CD4-positive, CD25-positive, alpha-beta regulatory T cell (primary cell): Measurements from ENCODE around the gene NEDD4. TPM values are rescaled to one million over a fixed set of nuclear protein-coding genes. Genes with fewer than 3 reads are reported as not detected.
"Not testable (repeated sequence)": the region's sequence is repeated elsewhere in the genome, so short reads cannot be mapped to it uniquely, and the experiment has no call there.

Source experiments
- ATAC-seq, 2 donors: fragments of 150-1000 bp; cut with Tn5 transposase; one replicate each; pipeline ENCODE4 v1.10.0; 2021; ENCODE audit warnings: low read depth in 2 of 2, moderate number of reproducible peaks in 2 of 2, moderate library complexity in 1 of 2
- DNase-seq, 3 donors: peaks; one replicate each; pipeline versions ENCODE4 v3.0.0 to v3.0.0-alpha.2; 2012 to 2022; ENCODE audit warnings: mixed read lengths in 1 of 3
- H3K27ac ChIP-seq: one replicate; pipeline ENCODE4 v1.7.0; 2013; ENCODE audit warnings: mild to moderate bottlenecking, low read length; ENCODE audit not compliant: insufficient read depth, poor library complexity, severe bottlenecking
- H3K27me3 ChIP-seq: one replicate; pipeline ENCODE4 v1.7.0; 2013; ENCODE audit warnings: low read length; ENCODE audit not compliant: control insufficient read depth, insufficient read depth
- H3K36me3 ChIP-seq: one replicate; pipeline ENCODE4 v1.7.0; 2013; ENCODE audit warnings: mild to moderate bottlenecking, low read length, moderate library complexity; ENCODE audit not compliant: control insufficient read depth, insufficient read depth
- H3K4me1 ChIP-seq: 2 replicates; pipeline ENCODE4 v1.7.0; 2013; ENCODE audit warnings: mild to moderate bottlenecking, low read length; ENCODE audit not compliant: insufficient read depth, control insufficient read depth, poor library complexity, severe bottlenecking
- H3K4me3 ChIP-seq: one replicate; pipeline ENCODE4 v1.7.0; 2013; ENCODE audit warnings: low read depth, mild to moderate bottlenecking, low read length, moderate library complexity
- H3K9me3 ChIP-seq, 2 experiments: 1 replicate in 1 of 2; 2 replicates in 1 of 2; pipeline ENCODE4 v1.7.0; 2013; ENCODE audit warnings: low read length in 2 of 2, mild to moderate bottlenecking in 1 of 2, moderate library complexity in 1 of 2; ENCODE audit not compliant: control insufficient read depth in 2 of 2
- H3K27ac Mint-ChIP-seq, 3 donors: one replicate each; pipeline ENCODE4 v1.8.0; 2020 to 2022; ENCODE audit warnings: mild to moderate bottlenecking in 3 of 3, mixed read lengths in 3 of 3, moderate library complexity in 2 of 3
- H3K27me3 Mint-ChIP-seq: one replicate; pipeline ENCODE4 v1.8.0; 2022; ENCODE audit warnings: mild to moderate bottlenecking, mixed read lengths
- H3K36me3 Mint-ChIP-seq: one replicate; pipeline ENCODE4 v1.8.0; 2020; ENCODE audit warnings: mixed read lengths
- H3K4me1 Mint-ChIP-seq, 4 donors: one replicate each; pipeline ENCODE4 v1.8.0; 2020 to 2022; ENCODE audit warnings: mixed read lengths in 4 of 4, mild to moderate bottlenecking in 1 of 4
- H3K4me3 Mint-ChIP-seq, 4 donors: one replicate each; pipeline ENCODE4 v1.8.0; 2020 to 2022; ENCODE audit warnings: mild to moderate bottlenecking in 4 of 4, mixed read lengths in 4 of 4, moderate library complexity in 3 of 4
- H3K9me3 Mint-ChIP-seq, 7 donors: one replicate each; pipeline ENCODE4 v1.8.0; 2020 to 2022; ENCODE audit warnings: mixed read lengths in 7 of 7, mild to moderate bottlenecking in 3 of 7, moderate library complexity in 2 of 7
- polyA plus RNA-seq, 4 donors: library from polyadenylated mRNA; unstranded; fragments of 300-500 nt; fragmentation: Illumina TruSeq; gene quantifications; one replicate each; pipeline ENCODE4 v1.2.3, GENCODE V29; 2021
- total RNA-seq: library from RNA; stranded (reverse); gene quantifications from one replicate; pipeline ENCODE4 v1.2.3, GENCODE V29; 2022

NEDD4 gene
- total and polyA plus RNA-seq, 5 donors from 2014 or later: 2.4 to 10.0 (median 5.6) TPM

DNA sequence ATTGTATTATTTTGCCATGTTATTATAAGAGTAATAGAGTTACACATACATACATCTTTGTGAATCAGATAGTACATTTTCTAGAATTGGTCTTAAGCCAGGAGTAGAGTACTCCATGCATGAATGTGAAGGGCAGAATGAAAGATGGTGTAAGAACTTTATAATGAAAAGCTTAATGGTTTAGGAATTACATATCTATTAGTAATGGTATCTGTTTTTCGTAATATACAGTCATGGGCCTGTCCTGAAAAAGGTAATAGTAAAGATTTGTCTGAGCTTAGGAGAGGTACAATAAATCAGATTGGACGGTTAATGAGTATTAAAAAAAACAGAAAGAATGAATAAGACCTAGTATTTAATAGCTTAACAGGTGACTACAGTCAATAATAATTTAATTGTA lies 132.3 kb downstream of the NEDD4 start:
- Histone ChIP-seq H3K4me1 (no peaks in the 10 kb centered on the region), H3K27me3 (no peaks in the 10 kb centered on the region), H3K4me3 (no peak overlapping the region), H3K9me3 (no peaks in the 10 kb centered on the region), H3K36me3 (peaks cover 6% of the 10 kb centered on the region), H3K27ac (no peak overlapping the region)
- Mint-ChIP-seq H3K27ac (no peak overlapping the region), H3K36me3 (peaks cover 12% of the 10 kb centered on the region), H3K4me3 (no peak overlapping the region), H3K4me1 (peaks cover 0 to 4% (median under 1%) of the 10 kb centered on the region in 4 donors), H3K27me3 (no peaks in the 10 kb centered on the region), H3K9me3 (no peaks in the 10 kb centered on the region)
- no peak for DNase-seq
- ATAC-seq: no peak

DNA sequence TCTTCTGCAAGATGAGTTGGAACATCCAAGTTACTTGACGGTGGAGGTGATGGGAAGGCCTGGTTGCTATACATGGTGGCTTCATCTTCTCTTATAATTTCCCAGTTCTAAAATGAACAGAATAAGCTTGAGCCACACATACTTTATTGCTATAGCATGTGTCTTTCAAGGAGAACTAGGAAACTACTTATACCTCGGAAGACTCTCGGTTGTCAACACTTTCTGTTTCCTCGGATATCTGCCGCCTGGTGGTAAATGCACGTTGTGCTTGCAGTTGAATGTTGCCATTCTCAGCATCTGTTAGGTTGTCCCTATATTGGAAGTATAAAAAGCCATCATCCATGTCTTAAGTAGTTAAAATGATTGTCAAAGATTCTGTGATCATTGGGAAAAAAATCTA lies 132.9 kb downstream of the NEDD4 start:
- Histone ChIP-seq H3K27ac (no peak overlapping the region), H3K4me1 (no peaks in the 10 kb centered on the region), H3K27me3 (no peaks in the 10 kb centered on the region), H3K9me3 (no peaks in the 10 kb centered on the region), H3K36me3 (peaks cover 6% of the 10 kb centered on the region), H3K4me3 (no peak overlapping the region)
- Mint-ChIP-seq H3K9me3 (no peaks in the 10 kb centered on the region), H3K4me1 (peaks cover 0 to 4% (median under 1%) of the 10 kb centered on the region in 4 donors), H3K27me3 (no peaks in the 10 kb centered on the region), H3K27ac (no peak overlapping the region), H3K36me3 (peaks cover 12% of the 10 kb centered on the region), H3K4me3 (no peak overlapping the region)
- DNase-seq: no peak
- no peak for ATAC-seq

DNA sequence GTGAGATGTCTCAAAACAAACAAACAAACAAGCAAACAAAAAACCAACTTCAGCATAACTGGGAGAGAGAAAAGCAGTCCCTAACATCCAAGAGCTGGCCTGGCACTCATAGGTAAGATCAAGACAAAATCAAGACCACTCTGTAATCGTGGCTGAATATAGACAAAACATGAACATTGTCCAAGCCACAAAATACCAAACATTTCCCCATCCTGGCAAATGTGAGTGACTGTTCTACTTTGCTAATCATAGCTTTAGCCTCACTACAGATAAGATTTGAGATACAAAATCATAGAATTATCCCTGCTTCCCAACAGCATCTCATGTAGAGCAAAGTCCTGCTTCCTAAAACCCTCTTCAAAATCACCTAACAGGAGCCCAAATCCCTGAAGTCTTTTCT lies 133.7 kb downstream of the NEDD4 start:
- no peak overlapping the region for H3K27ac ChIP-seq
- Mint-ChIP-seq H3K27me3 (no peaks in the 10 kb centered on the region), H3K36me3 (peaks cover 12% of the 10 kb centered on the region), H3K9me3 (no peaks in the 10 kb centered on the region), H3K27ac (no peak overlapping the region), H3K4me3 (no peak overlapping the region), H3K4me1 (peaks cover 0 to 4% (median 0%) of the 10 kb centered on the region in 4 donors)
- DNase-seq: no peak
- H3K36me3 ChIP-seq: peaks cover 6% of the 10 kb centered on the region
- H3K4me1 ChIP-seq: no peaks in the 10 kb centered on the region
- H3K27me3 ChIP-seq: no peaks in the 10 kb centered on the region
- ATAC-seq: no peak
- no peak overlapping the region for H3K4me3 ChIP-seq
- H3K9me3 ChIP-seq: no peaks in the 10 kb centered on the region

DNA sequence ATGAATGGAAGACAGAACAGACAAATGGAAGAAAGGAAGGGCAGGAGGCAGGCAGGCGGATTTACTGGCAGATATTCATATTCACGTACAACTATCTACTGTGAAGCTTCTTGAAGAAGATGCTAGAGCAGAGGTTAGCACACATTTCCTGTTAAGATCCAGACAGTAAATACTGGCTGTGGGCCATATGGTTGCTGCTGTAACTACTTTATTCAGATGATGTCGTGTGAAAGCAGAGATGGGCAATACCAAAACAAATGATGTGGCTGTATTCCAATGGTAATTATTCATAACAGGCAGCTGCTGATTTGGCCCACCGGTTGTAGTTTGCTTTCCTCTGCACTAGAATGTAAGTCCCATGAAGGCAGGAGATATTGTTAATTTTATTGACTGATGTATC lies 134.8 kb downstream of the NEDD4 start:
- Mint-ChIP-seq H3K4me1 (peaks cover 0 to 4% (median 0%) of the 10 kb centered on the region in 4 donors), H3K4me3 (no peak overlapping the region), H3K27me3 (no peaks in the 10 kb centered on the region), H3K27ac (no peak overlapping the region), H3K36me3 (peaks cover 12% of the 10 kb centered on the region), H3K9me3 (no peaks in the 10 kb centered on the region)
- no peaks in the 10 kb centered on the region for H3K4me1 ChIP-seq
- H3K27ac ChIP-seq: no peak overlapping the region
- ATAC-seq (no peak), DNase-seq (no peak)
- H3K27me3 ChIP-seq: no peaks in the 10 kb centered on the region
- H3K36me3 ChIP-seq: peaks cover 6% of the 10 kb centered on the region
- no peaks in the 10 kb centered on the region for H3K9me3 ChIP-seq
- H3K4me3 ChIP-seq: no peak overlapping the region

DNA sequence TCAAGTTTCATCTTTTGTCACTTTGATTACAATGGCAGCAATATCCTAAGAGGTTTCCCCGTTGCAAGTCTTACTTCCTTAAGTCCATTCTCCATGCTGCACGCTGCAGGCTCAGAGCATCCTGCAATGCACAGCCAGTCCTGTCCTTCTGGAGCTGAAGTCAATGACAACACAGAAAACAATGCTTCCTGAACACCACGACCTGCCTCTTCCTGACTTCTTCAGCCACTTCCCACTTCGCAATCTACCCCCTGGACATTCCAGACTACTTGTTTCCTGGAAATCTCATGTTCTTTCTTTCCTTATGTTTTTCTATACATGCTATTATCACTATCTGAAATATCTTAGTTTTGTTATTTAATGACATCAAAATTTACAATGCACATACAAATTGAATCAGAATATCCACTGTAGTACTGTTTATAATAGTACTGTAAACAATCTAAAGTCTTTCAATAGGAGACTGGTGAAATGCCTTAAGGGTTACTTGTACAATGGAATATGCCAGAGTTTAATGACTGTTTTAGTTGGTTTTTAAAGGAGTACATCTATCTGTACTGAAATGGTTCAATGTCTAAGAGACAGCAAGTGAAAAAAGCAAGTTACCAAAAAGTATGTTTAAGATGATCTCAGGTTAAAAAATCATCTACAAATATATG lies 136.8 kb downstream of the NEDD4 start:
- no peak for DNase-seq
- no peaks in the 10 kb centered on the region for H3K27me3 Mint-ChIP-seq
- H3K9me3 ChIP-seq: no peaks in the 10 kb centered on the region
- H3K27ac ChIP-seq: no peak overlapping the region
- H3K4me3 Mint-ChIP-seq: no peak overlapping the region
- H3K9me3 Mint-ChIP-seq: no peaks in the 10 kb centered on the region
- H3K4me1 ChIP-seq: no peaks in the 10 kb centered on the region
- H3K27ac Mint-ChIP-seq: peak overlapping the region in 1 of 3 donors; percentile 48
- H3K36me3 Mint-ChIP-seq: peaks cover 12% of the 10 kb centered on the region
- H3K27me3 ChIP-seq: no peaks in the 10 kb centered on the region
- no peak for ATAC-seq
- H3K4me3 ChIP-seq: no peak overlapping the region
- H3K36me3 ChIP-seq: peaks cover 6% of the 10 kb centered on the region
- H3K4me1 Mint-ChIP-seq: peaks cover 0 to 4% (median 0%) of the 10 kb centered on the region in 4 donors

DNA sequence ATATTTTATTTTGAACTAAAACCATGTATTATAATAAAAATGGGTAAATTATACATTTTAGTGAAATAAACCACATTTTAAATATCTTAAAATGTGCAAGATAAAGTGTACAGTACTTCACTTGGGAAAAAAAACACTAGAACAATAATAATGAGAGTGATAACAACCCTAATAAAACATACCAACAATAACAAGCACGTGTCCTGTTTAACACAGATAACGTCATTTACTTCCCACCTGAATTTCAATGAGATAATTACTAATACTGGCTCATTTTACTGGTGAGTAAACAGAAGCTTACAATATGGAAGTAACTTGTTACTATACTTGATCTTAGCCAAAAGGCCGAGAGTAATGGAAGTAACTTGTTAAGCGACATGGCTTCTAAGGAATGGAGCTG lies 140.3 kb downstream of the NEDD4 start:
- no peak overlapping the region for H3K4me3 Mint-ChIP-seq
- no peaks in the 10 kb centered on the region for H3K9me3 ChIP-seq
- H3K9me3 Mint-ChIP-seq: no peaks in the 10 kb centered on the region
- no peak overlapping the region for H3K27ac Mint-ChIP-seq
- no peak overlapping the region for H3K4me3 ChIP-seq
- DNase-seq: no peak
- no peak overlapping the region for H3K27ac ChIP-seq
- H3K36me3 Mint-ChIP-seq: peaks cover 4% of the 10 kb centered on the region
- no peaks in the 10 kb centered on the region for H3K4me1 ChIP-seq
- no peaks in the 10 kb centered on the region for H3K27me3 ChIP-seq
- H3K4me1 Mint-ChIP-seq: peaks cover 0 to 4% (median 0%) of the 10 kb centered on the region in 4 donors
- H3K27me3 Mint-ChIP-seq: no peaks in the 10 kb centered on the region
- no peak for ATAC-seq
- H3K36me3 ChIP-seq: peaks cover 2% of the 10 kb centered on the region

DNA sequence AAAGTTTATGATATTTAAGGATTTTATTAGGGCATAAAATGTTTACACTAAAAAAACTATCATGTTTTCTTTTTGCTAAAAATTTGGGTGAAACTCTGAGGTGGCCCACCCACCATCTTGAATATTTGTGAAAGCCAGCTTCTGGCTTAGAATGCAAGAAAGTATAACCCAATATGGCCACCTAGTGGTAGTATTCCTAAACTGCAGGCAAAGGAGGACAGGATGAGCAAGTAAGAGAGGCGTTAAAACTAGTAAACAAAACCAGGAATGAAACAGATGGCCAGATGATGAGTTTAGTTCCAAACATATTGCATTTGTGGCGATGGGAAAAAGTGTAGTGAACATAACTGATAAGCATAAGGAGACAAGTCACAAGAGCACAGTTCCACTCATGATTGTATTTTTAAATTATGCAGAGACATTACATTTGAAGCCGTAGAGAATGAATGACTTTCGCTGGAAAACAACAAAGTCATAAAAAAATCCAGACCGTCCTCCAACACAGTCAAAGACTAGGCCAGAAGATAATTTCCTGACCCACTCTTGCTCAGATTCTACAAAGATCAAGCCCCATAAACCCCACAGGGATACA lies 147.2 kb downstream of the NEDD4 start:
- Mint-ChIP-seq H3K27ac (peak overlapping the region in 1 of 3 donors; percentile 2), H3K36me3 (peaks cover 16% of the 10 kb centered on the region), H3K4me1 (peaks cover 0 to 5% (median under 1%) of the 10 kb centered on the region in 4 donors), H3K27me3 (no peaks in the 10 kb centered on the region), H3K9me3 (peaks cover 0 to 5% (median 0%) of the 10 kb centered on the region in 7 donors), H3K4me3 (no peak overlapping the region)
- no peaks in the 10 kb centered on the region for H3K4me1 ChIP-seq
- no peaks in the 10 kb centered on the region for H3K36me3 ChIP-seq
- H3K4me3 ChIP-seq: no peak overlapping the region
- no peaks in the 10 kb centered on the region for H3K9me3 ChIP-seq
- no peak for ATAC-seq
- peak; percentile 22 to 81 (median 60) for DNase-seq
- H3K27ac ChIP-seq: no peak overlapping the region
- H3K27me3 ChIP-seq: no peaks in the 10 kb centered on the region

DNA sequence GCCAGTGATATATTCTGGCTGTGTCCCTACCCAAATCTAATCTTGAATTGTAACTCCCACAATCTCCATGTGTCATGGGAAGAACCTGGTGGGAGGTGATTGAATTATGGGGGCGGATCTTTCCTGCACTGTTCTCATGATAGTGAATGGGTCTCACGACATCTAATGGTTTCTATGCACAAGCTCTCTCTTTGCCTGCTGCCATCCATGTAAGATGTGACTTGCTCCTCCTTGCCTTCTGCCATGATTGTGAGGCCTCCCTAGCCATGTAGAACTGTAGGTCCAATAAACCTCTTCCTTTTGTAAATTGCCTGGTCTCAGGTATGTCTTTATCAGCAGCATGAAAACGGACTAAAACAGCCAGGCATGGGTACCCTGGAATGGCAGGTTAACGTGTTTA lies 150.5 kb downstream of the NEDD4 start:
- DNase-seq, H3K27ac ChIP-seq, H3K4me1 ChIP-seq, H3K36me3 ChIP-seq, H3K9me3 ChIP-seq, ATAC-seq, H3K4me3 ChIP-seq, H3K9me3 Mint-ChIP-seq, H3K27me3 Mint-ChIP-seq, H3K4me3 Mint-ChIP-seq, H3K4me1 Mint-ChIP-seq, H3K27me3 ChIP-seq: not testable (repeated sequence)
- H3K27ac Mint-ChIP-seq: peak overlapping the region in 1 of 3 donors; percentile 38
- peaks cover 20% of the 10 kb centered on the region for H3K36me3 Mint-ChIP-seq
